C4-2B (cell line): ENCODE measurements around the gene RXRA.

Source experiments
- H3K27ac ChIP-seq: fragments of 450-650 bp; 2 replicates; pipeline ENCODE4 v1.5.1; 2017
- ZFX ChIP-seq: fragments of 450-650 bp; IDR thresholded peaks from 2 replicates; pipeline ENCODE4 v1.6.1; 2017
- TF ChIP-seq, protein P1 (sequence below): fragments of 450-650 bp; conservative IDR thresholded peaks from 2 replicates; pipeline ENCODE4 v1.5.1; 2017; ENCODE audit warnings: mild to moderate bottlenecking

The RXRA gene

DNA sequence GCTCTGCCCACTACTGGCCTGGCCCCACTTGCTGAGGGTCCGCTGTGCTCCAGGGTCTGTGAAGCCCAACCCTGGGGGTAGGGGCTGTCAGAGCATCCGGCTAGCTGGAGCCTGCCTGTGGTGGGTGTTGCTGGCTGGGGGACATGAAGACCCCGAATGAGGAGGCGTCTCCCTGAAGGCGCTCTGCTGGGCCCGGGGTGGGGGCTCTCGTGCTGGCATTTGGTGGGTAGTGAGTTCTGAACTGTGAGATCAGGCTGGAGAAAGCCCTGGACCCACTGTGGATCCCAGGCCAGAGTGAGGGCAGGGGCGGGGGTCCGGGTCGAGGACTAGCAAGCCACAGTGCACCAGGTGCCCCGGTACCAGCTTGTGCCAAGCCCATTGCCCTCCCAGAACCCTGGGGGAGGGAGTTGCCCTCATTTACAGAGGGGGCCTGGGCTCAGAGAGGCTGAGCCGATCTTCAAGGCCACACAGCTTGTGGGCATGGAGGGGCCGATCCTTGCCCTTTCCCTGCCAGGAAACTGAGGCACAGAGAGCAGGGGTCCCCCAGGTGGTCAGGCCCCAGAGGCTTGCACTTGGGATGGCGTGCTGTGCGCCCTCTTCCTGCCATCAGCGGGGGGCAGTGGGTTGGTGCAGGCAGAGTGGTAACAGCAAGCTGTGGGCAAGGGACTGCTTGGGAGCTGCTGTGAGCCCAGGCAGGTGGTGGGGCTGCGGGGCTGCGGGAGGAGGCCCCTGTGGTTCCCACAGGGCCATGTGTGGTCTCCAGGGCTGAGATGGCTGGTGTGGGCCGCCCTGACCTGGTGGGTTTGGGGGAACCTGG lies 15.9 kb downstream of the RXRA start:
- TF ChIP-seq, protein P1, sequence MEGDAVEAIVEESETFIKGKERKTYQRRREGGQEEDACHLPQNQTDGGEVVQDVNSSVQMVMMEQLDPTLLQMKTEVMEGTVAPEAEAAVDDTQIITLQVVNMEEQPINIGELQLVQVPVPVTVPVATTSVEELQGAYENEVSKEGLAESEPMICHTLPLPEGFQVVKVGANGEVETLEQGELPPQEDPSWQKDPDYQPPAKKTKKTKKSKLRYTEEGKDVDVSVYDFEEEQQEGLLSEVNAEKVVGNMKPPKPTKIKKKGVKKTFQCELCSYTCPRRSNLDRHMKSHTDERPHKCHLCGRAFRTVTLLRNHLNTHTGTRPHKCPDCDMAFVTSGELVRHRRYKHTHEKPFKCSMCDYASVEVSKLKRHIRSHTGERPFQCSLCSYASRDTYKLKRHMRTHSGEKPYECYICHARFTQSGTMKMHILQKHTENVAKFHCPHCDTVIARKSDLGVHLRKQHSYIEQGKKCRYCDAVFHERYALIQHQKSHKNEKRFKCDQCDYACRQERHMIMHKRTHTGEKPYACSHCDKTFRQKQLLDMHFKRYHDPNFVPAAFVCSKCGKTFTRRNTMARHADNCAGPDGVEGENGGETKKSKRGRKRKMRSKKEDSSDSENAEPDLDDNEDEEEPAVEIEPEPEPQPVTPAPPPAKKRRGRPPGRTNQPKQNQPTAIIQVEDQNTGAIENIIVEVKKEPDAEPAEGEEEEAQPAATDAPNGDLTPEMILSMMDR, result no peak
- TF ChIP-seq ZFX, result no peak
- no peak overlapping the region; the same call in 1 of the 2 replicates for H3K27ac ChIP-seq

- no peak for TF ChIP-seq ZFX
- TF ChIP-seq, protein P1, result no peak
- no peak overlapping the region for H3K27ac ChIP-seq
Measured at GRCh38 chr9:134342746-134343115, 16.5 kb downstream of the RXRA start.

GRCh38 chr9:134343637-134344036 lies 17.4 kb downstream of the RXRA start:
- no peak overlapping the region for H3K27ac ChIP-seq
- TF ChIP-seq, protein P1, result no peak
- no peak for TF ChIP-seq ZFX

GRCh38 chr9:134344068-134344799 lies 18.0 kb downstream of the RXRA start:
- no peak overlapping the region for H3K27ac ChIP-seq

GRCh38 chr9:134344800-134345310 lies 18.6 kb downstream of the RXRA start:
- TF ChIP-seq ZFX, result no peak
- TF ChIP-seq, protein P1, result no peak
- H3K27ac ChIP-seq, result no peak overlapping the region

More at GRCh38 chr9:134344068-134344799, 18.0 kb downstream of the RXRA start:
- TF ChIP-seq ZFX, result no peak
- TF ChIP-seq, protein P1, result no peak

- H3K27ac ChIP-seq, result no peak overlapping the region
- no peak for TF ChIP-seq ZFX
- TF ChIP-seq, protein P1, result no peak
Measured at GRCh38 chr9:134345737-134346136, 19.5 kb downstream of the RXRA start.

- no peak overlapping the region for H3K27ac ChIP-seq
- TF ChIP-seq ZFX, result no peak
- TF ChIP-seq, protein P1, result no peak
Measured at GRCh38 chr9:134346151-134346550, 19.9 kb downstream of the RXRA start.
